ENCODE data around the gene CCL15.
A peak's percentile ranks its signal among the peaks of the same experiment; 100 is the strongest.

Gene CCL15

GRCh38 chr17:36001110-36001771 is at the start of gene CCL15:
Gene CCL15 (minus strand): TSS chr17:36001553. CDS start chr17:36001492, 61 bp downstream.
- peaks cover 24% of the 10 kb centered on the region for H3K4me1 Mint-ChIP-seq
- DNase-seq, result no peak
- no peaks in the 10 kb centered on the region for H3K9me3 Mint-ChIP-seq
- H3K4me3 Mint-ChIP-seq, result no peak within 1 kb of the TSS
- H3K27me3 Mint-ChIP-seq (ENCODE audit: low read depth, poor library complexity), result peaks cover 22% of the 10 kb centered on the region
- peak within 1 kb of the TSS; percentile 57 for H3K27ac Mint-ChIP-seq
- no peak for TF ChIP-seq CTCF (IDR thresholded peaks at IDR 0.05)
- no peaks in the 10 kb centered on the region for H3K36me3 Mint-ChIP-seq (ENCODE audit: low read depth)

GRCh38 chr17:36049643-36050042 is 48.3 kb upstream of the CCL15 start:
- peaks cover 7% of the 10 kb centered on the region for H3K27me3 Mint-ChIP-seq (ENCODE audit: low read depth, poor library complexity)
- H3K4me1 Mint-ChIP-seq, result no peaks in the 10 kb centered on the region
- no peak overlapping the region for H3K4me3 Mint-ChIP-seq
- no peak for DNase-seq
- no peaks in the 10 kb centered on the region for H3K36me3 Mint-ChIP-seq (ENCODE audit: low read depth)
- H3K27ac Mint-ChIP-seq, result no peak overlapping the region
- TF ChIP-seq CTCF (IDR thresholded peaks at IDR 0.05), result no peak
- H3K9me3 Mint-ChIP-seq, result peaks cover 50% of the 10 kb centered on the region

GRCh38 chr17:36048066-36048465 is 46.7 kb upstream of the CCL15 start:
- TF ChIP-seq CTCF (IDR thresholded peaks at IDR 0.05), result no peak
- no peak for DNase-seq
- H3K4me1 Mint-ChIP-seq, result no peaks in the 10 kb centered on the region
- H3K27ac Mint-ChIP-seq, result no peak overlapping the region
- no peaks in the 10 kb centered on the region for H3K36me3 Mint-ChIP-seq (ENCODE audit: low read depth)
- peaks cover 54% of the 10 kb centered on the region for H3K9me3 Mint-ChIP-seq
- H3K27me3 Mint-ChIP-seq (ENCODE audit: low read depth, poor library complexity), result peaks cover 8% of the 10 kb centered on the region
- H3K4me3 Mint-ChIP-seq, result no peak overlapping the region

- H3K4me3 Mint-ChIP-seq, result no peak overlapping the region
- H3K27ac Mint-ChIP-seq, result no peak overlapping the region
- no peak for TF ChIP-seq CTCF (IDR thresholded peaks at IDR 0.05)
- no peaks in the 10 kb centered on the region for H3K9me3 Mint-ChIP-seq
- H3K4me1 Mint-ChIP-seq, result no peaks in the 10 kb centered on the region
- no peak for DNase-seq
- H3K27me3 Mint-ChIP-seq (ENCODE audit: low read depth, poor library complexity), result peaks cover 18% of the 10 kb centered on the region
- H3K36me3 Mint-ChIP-seq (ENCODE audit: low read depth), result no peaks in the 10 kb centered on the region
Measured at GRCh38 chr17:36036235-36036634, 34.9 kb upstream of the CCL15 start.

GRCh38 chr17:36034127-36034526 is 32.8 kb upstream of the CCL15 start:
- Mint-ChIP-seq H3K4me3 (no peak overlapping the region), H3K27ac (no peak overlapping the region), H3K27me3 (ENCODE audit: low read depth, poor library complexity) (peaks cover 17% of the 10 kb centered on the region), H3K36me3 (ENCODE audit: low read depth) (no peaks in the 10 kb centered on the region), H3K4me1 (no peaks in the 10 kb centered on the region), H3K9me3 (no peaks in the 10 kb centered on the region)
- no peak for TF ChIP-seq CTCF (IDR thresholded peaks at IDR 0.05)
- DNase-seq, result no peak

- peaks cover 30% of the 10 kb centered on the region for H3K27me3 Mint-ChIP-seq (ENCODE audit: low read depth, poor library complexity)
- no peaks in the 10 kb centered on the region for H3K9me3 Mint-ChIP-seq
- TF ChIP-seq CTCF (IDR thresholded peaks at IDR 0.05), result no peak
- H3K4me1 Mint-ChIP-seq, result no peaks in the 10 kb centered on the region
- H3K36me3 Mint-ChIP-seq (ENCODE audit: low read depth), result no peaks in the 10 kb centered on the region
- no peak overlapping the region for H3K27ac Mint-ChIP-seq
- no peak for DNase-seq
- H3K4me3 Mint-ChIP-seq, result no peak overlapping the region
Measured at GRCh38 chr17:36030956-36031355, 29.6 kb upstream of the CCL15 start.

All from nephron progenitor cell (in vitro differentiated cells).